Panc1 (cell line): ENCODE data around the gene MYLIP. TPM values are rescaled to one million over a fixed set of nuclear protein-coding genes. Genes with fewer than 3 reads are reported as not detected.

Source experiments
- ATAC-seq: fragments of 200-7000 bp; cut with Tn5 transposase; 2 replicates; pipeline ENCODE4 v1.9.1; 2020; ENCODE audit warnings: mild to moderate bottlenecking, moderate library complexity
- BruUV-seq: library from RNA; stranded (reverse); fragments of 400-500 nt; replicated peaks from 2 replicates; lab custom pipeline; 2021; lab: Mats Ljungman, UMichigan
- CTCF ChIA-PET: fragments of 300-600 bp; sonication (Branson Sonifier 250); formaldehyde crosslinking; loops from one replicate; lab custom pipeline; 2022; ENCODE audit warnings: antibody characterized with exemption; lab: Charles Lee
- POLR2A ChIA-PET: fragments of 300-600 bp; sonication (Branson Sonifier 250); formaldehyde crosslinking; loops from one replicate; lab custom pipeline; 2022; ENCODE audit warnings: antibody characterized with exemption; lab: Charles Lee
- DNase-seq: peaks from one replicate; pipeline ENCODE4 v3.0.0-alpha.2; 2010; ENCODE audit warnings: low read depth, low spot score
- H3K27ac ChIP-seq: 2 replicates; pipeline ENCODE4 v1.5.1; 2011; ENCODE audit warnings: mild to moderate bottlenecking, low read length, inconsistent platforms
- H3K27me3 ChIP-seq: fragments of 200-500 bp; sonication (Bioruptor generic); 2 replicates; pipeline ENCODE4 v1.6.0; 2014; ENCODE audit warnings: low read length, inconsistent platforms; ENCODE audit not compliant: control insufficient read depth, insufficient read depth
- H3K36me3 ChIP-seq: fragments of 200-500 bp; sonication (Bioruptor generic); 2 replicates; pipeline ENCODE4 v1.5.1; 2014; ENCODE audit warnings: inconsistent platforms, mild to moderate bottlenecking, low read length, moderate library complexity; ENCODE audit not compliant: control insufficient read depth, insufficient read depth
- H3K4me1 ChIP-seq: 2 replicates; pipeline ENCODE4 v1.5.1; 2011; ENCODE audit warnings: inconsistent platforms, mild to moderate bottlenecking, low read length, moderate library complexity; ENCODE audit not compliant: control insufficient read depth, insufficient read depth
- H3K4me3 ChIP-seq, 2 experiments: 2 replicates each; pipeline ENCODE4 v1.5.1; 2011 to 2012; ENCODE audit warnings: low read depth in 2 of 2, low read length in 2 of 2, mild to moderate bottlenecking in 2 of 2, inconsistent platforms in 1 of 2, moderate library complexity in 1 of 2
- H3K9me3 ChIP-seq: fragments of 200-500 bp; sonication (Bioruptor generic); 2 replicates; pipeline ENCODE4 v1.5.1; 2014; ENCODE audit warnings: low read depth, mild to moderate bottlenecking, inconsistent platforms, low read length, moderate library complexity; ENCODE audit not compliant: control insufficient read depth, insufficient read depth
- CTCF ChIP-seq: fragments of 450-650 bp; IDR thresholded peaks from 2 replicates; pipeline ENCODE4 v1.5.1; 2017; ENCODE audit warnings: mild to moderate bottlenecking
- POLR2AphosphoS5 ChIP-seq: IDR thresholded peaks from 2 replicates; pipeline ENCODE4 v1.6.1; 2012; ENCODE audit warnings: mild to moderate bottlenecking, low read depth, low read length, moderate library complexity
- SIN3A ChIP-seq: IDR thresholded peaks from 2 replicates; pipeline ENCODE4 v1.6.1; 2012; ENCODE audit warnings: low read depth, mild to moderate bottlenecking, low read length, moderate library complexity, borderline replicate concordance; ENCODE audit not compliant: insufficient read depth
- TCF7L2 ChIP-seq: IDR thresholded peaks from 2 replicates; pipeline ENCODE4 v1.6.1; 2011; ENCODE audit warnings: mild to moderate bottlenecking, low read depth, low read length, inconsistent platforms
- in situ Hi-C: cut with HindIII; loops from 2 replicates; pipeline ENCODE4 v1.10.0; 2016; ENCODE audit warnings: low sequenced_read_pairs, low pct_unique_long_range_greater_than_20kb
- intact Hi-C: fragments of 100-400 bp; cut with micrococcal nuclease; formaldehyde crosslinking; loops from one replicate; pipeline ENCODE4 v1.10.0; 2022; ENCODE audit not compliant: unreplicated experiment
- total RNA-seq: library from RNA; stranded (reverse); gene quantifications from one replicate; pipeline ENCODE4 v1.2.1, GENCODE V29; 2021; ENCODE audit not compliant: unreplicated experiment
- TF ChIP-seq, protein P1 (sequence below), 2 experiments: IDR thresholded peaks; 2 replicates each; pipeline ENCODE4 v1.6.1; 2011 to 2012; ENCODE audit warnings: low read depth in 2 of 2, control low read depth in 1 of 2, low read length in 1 of 2, mild to moderate bottlenecking in 1 of 2, moderate library complexity in 1 of 2; ENCODE audit not compliant: insufficient read depth in 1 of 2

Gene MYLIP
- total RNA-seq, 1 experiment from 2014 or later = 12.7 TPM

DNA sequence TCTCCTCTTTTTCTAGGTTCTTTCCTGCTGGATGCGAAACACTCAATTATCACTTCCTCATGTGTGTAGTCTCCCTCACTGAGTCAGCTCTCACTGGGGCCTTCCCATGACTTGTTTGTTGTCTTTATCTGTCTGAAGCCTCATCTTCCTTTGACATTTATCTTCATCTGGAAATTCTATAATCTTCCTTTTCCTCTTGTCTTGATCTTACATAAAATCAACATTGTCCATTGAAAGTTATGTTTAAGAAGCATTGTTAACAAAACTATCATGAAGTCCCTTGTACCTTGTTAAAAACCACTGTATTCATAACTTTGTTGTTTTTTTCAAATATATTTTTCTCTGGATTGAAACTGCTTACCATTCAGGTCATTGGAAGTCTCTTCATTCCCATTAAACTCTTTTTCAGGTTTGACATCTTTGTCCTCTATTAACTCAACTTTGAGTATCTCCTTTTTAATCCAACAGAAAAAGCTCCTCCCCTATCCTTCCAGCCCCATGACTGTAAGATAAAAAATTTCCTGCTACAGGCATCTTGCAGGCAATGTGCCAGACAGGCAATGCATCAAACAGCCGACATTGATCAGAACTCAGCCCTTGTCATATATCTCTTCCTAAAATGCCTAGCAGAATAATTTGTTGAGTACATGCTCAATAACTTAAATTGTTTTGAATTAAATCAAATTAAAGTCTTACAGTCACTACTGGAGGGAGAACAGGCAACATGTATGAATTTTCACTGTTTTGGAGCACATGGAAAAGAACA, 34.8 kb downstream of the MYLIP start:
- intact Hi-C loops (no loop called here), in situ Hi-C loops (no loop called here)
- BruUV-seq = no TSS peak
- Histone ChIP-seq H3K27me3 (peaks cover 22% of the 10 kb centered on the region; the same call in 1 of the 2 replicates), H3K4me1 (no peaks in the 10 kb centered on the region), H3K27ac (no peak overlapping the region), H3K9me3 (no peaks in the 10 kb centered on the region), H3K36me3 (no peaks in the 10 kb centered on the region), H3K4me3 (no peak overlapping the region)
- ATAC-seq (no peak), DNase-seq (no peak)
- no peak for TF ChIP-seq POLR2AphosphoS5
- TF ChIP-seq, protein P1, sequence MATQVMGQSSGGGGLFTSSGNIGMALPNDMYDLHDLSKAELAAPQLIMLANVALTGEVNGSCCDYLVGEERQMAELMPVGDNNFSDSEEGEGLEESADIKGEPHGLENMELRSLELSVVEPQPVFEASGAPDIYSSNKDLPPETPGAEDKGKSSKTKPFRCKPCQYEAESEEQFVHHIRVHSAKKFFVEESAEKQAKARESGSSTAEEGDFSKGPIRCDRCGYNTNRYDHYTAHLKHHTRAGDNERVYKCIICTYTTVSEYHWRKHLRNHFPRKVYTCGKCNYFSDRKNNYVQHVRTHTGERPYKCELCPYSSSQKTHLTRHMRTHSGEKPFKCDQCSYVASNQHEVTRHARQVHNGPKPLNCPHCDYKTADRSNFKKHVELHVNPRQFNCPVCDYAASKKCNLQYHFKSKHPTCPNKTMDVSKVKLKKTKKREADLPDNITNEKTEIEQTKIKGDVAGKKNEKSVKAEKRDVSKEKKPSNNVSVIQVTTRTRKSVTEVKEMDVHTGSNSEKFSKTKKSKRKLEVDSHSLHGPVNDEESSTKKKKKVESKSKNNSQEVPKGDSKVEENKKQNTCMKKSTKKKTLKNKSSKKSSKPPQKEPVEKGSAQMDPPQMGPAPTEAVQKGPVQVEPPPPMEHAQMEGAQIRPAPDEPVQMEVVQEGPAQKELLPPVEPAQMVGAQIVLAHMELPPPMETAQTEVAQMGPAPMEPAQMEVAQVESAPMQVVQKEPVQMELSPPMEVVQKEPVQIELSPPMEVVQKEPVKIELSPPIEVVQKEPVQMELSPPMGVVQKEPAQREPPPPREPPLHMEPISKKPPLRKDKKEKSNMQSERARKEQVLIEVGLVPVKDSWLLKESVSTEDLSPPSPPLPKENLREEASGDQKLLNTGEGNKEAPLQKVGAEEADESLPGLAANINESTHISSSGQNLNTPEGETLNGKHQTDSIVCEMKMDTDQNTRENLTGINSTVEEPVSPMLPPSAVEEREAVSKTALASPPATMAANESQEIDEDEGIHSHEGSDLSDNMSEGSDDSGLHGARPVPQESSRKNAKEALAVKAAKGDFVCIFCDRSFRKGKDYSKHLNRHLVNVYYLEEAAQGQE (IDR thresholded peaks at IDR 0.05; ENCODE audit: insufficient read depth in 1 of 2, low read depth in 2 of 2, low read length in 1 of 2) = no peak
- no peak for TF ChIP-seq CTCF
- TF ChIP-seq TCF7L2 = no peak
- no peak for TF ChIP-seq SIN3A
- POLR2A ChIA-PET = interaction anchor here (0.5 kb wide), 1 partner anchor 407 kb away, joined by 6 read pairs; no protein-coding TSS in a partner anchor
- CTCF ChIA-PET = no interaction called here

DNA sequence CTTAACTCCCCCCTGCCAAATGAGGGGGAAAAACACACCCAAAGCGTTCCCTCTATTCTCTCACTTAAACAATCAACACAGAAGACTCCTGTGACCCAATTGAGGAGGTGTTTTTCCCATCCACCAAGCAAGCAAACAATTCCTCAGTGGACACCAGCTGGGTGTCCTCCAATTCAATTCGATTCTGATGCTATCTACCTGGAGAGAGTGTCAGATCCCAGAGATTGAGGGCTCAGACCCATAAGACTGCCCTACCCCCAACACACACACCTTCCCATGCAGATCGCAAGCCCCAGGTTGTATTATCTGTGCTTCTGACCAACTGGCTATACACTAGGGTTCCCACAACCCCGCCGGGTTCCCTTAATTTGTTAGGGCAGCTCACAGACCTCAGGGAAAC, 36.8 kb downstream of the MYLIP start:
- intact Hi-C loops = no loop called here
- CTCF ChIA-PET = no interaction called here
- in situ Hi-C loops = no loop called here

More for the DNA sequence above, 36.8 kb downstream of the MYLIP start:
- Histone ChIP-seq H3K27me3 (peaks cover 30% of the 10 kb centered on the region), H3K36me3 (no peaks in the 10 kb centered on the region), H3K9me3 (no peaks in the 10 kb centered on the region), H3K4me3 (no peak overlapping the region), H3K4me1 (no peaks in the 10 kb centered on the region), H3K27ac (no peak overlapping the region)
- POLR2A ChIA-PET = no interaction called here
- no peak for ATAC-seq
- TF ChIP-seq CTCF = no peak
- TF ChIP-seq, protein P1 (IDR thresholded peaks at IDR 0.05; ENCODE audit: insufficient read depth in 1 of 2, low read depth in 2 of 2, low read length in 1 of 2) = no peak
- no peak for TF ChIP-seq SIN3A
- TF ChIP-seq TCF7L2 = no peak
- TF ChIP-seq POLR2AphosphoS5 = no peak
- no TSS peak for BruUV-seq
- no peak for DNase-seq
